ENCODE data around the gene PKD1. TPM values are rescaled to one million over a fixed set of nuclear protein-coding genes. Genes with fewer than 3 reads are reported as not detected.
"Not testable (repeated sequence)": the region's sequence is repeated elsewhere in the genome, so short reads cannot be mapped to it uniquely, and the experiment has no call there.

The PKD1 gene
- total RNA-seq, 2 donors from 2014 or later, result 205 to 349 TPM

- intact Hi-C loops (cut with DNase I); H3K36me3 ChIP-seq; H3K4me3 ChIP-seq; DNase-seq (ENCODE audit: low spot score); H3K27me3 ChIP-seq (replicated peaks; ENCODE audit: insufficient read depth); H3K9me3 ChIP-seq: not testable (repeated sequence)
- Histone ChIP-seq H3K4me1 (replicated peaks) (peaks cover 36% of the 10 kb centered on the region), H3K27ac (peak overlapping the region; percentile 84 to 92)
- 0% methylated on average over 3 of the region's 3 CpGs for WGBS
- TF ChIP-seq POLR2A (IDR thresholded peaks at IDR 0.05), result peak; percentile 33
- TF ChIP-seq POLR2AphosphoS5 (IDR thresholded peaks at IDR 0.05), result peak; percentile 27
Measured at GRCh38 chr16:2127630-2128280, 7.9 kb downstream of the PKD1 start.

GRCh38 chr16:2126928-2127556 lies 8.7 kb downstream of the PKD1 start:
- 50% methylated on average over 27 of the region's 31 CpGs for WGBS
- intact Hi-C loops (cut with DNase I); H3K27me3 ChIP-seq (replicated peaks; ENCODE audit: insufficient read depth); H3K36me3 ChIP-seq; H3K4me3 ChIP-seq; H3K9me3 ChIP-seq; DNase-seq (ENCODE audit: low spot score): not testable (repeated sequence)
- H3K4me1 ChIP-seq (replicated peaks), result peaks cover 40% of the 10 kb centered on the region
- peak overlapping the region; percentile 84 to 92 for H3K27ac ChIP-seq

GRCh38 chr16:2126161-2126743 lies 9.4 kb downstream of the PKD1 start:
- DNase-seq (ENCODE audit: low spot score); H3K4me3 ChIP-seq; H3K9me3 ChIP-seq; H3K27me3 ChIP-seq (replicated peaks; ENCODE audit: insufficient read depth); intact Hi-C loops (cut with DNase I); H3K36me3 ChIP-seq: not testable (repeated sequence)
- TF ChIP-seq POLR2AphosphoS5 (IDR thresholded peaks at IDR 0.05), result peak; percentile 17
- Histone ChIP-seq H3K27ac (peak overlapping the region; percentile 84 to 92), H3K4me1 (replicated peaks) (peaks cover 40% of the 10 kb centered on the region)
- 12% methylated on average over 20 of the region's 21 CpGs for WGBS

GRCh38 chr16:2125609-2126008 lies 10.1 kb downstream of the PKD1 start:
- peak overlapping the region; percentile 84 to 92 for H3K27ac ChIP-seq
- H3K9me3 ChIP-seq; H3K36me3 ChIP-seq; H3K4me3 ChIP-seq; DNase-seq (ENCODE audit: low spot score); H3K27me3 ChIP-seq (replicated peaks; ENCODE audit: insufficient read depth); intact Hi-C loops (cut with DNase I): not testable (repeated sequence)
- peaks cover 40% of the 10 kb centered on the region for H3K4me1 ChIP-seq (replicated peaks)
- WGBS, result 48% methylated on average over 6 of the region's 11 CpGs

GRCh38 chr16:2124694-2125444 lies 10.8 kb downstream of the PKD1 start:
- H3K27me3 ChIP-seq (replicated peaks; ENCODE audit: insufficient read depth); H3K9me3 ChIP-seq; H3K4me3 ChIP-seq; H3K36me3 ChIP-seq; intact Hi-C loops (cut with DNase I): not testable (repeated sequence)
- DNase-seq (ENCODE audit: low spot score), result peak; percentile 42
- H3K4me1 ChIP-seq (replicated peaks), result peaks cover 33% of the 10 kb centered on the region
- 7% methylated on average over 24 of the region's 37 CpGs for WGBS
- peak overlapping the region; percentile 84 to 92 for H3K27ac ChIP-seq
- peak; percentile 44 for TF ChIP-seq POLR2AphosphoS5 (IDR thresholded peaks at IDR 0.05)

GRCh38 chr16:2124377-2124693 lies 11.4 kb downstream of the PKD1 start:
- H3K9me3 ChIP-seq; intact Hi-C loops (cut with DNase I); H3K27me3 ChIP-seq (replicated peaks; ENCODE audit: insufficient read depth); DNase-seq (ENCODE audit: low spot score); H3K4me3 ChIP-seq; H3K36me3 ChIP-seq: not testable (repeated sequence)
- 24% methylated on average over 6 of the region's 11 CpGs for WGBS
- Histone ChIP-seq H3K4me1 (replicated peaks) (peaks cover 32% of the 10 kb centered on the region), H3K27ac (peak overlapping the region; percentile 84 to 92)

GRCh38 chr16:2123706-2124376 lies 11.9 kb downstream of the PKD1 start:
- H3K4me3 ChIP-seq; H3K36me3 ChIP-seq; intact Hi-C loops (cut with DNase I); DNase-seq (ENCODE audit: low spot score); H3K27me3 ChIP-seq (replicated peaks; ENCODE audit: insufficient read depth); H3K9me3 ChIP-seq: not testable (repeated sequence)
- Histone ChIP-seq H3K27ac (peak overlapping the region; percentile 84 to 92), H3K4me1 (replicated peaks) (peaks cover 32% of the 10 kb centered on the region)
- WGBS, result 34% methylated on average over 10 of the region's 27 CpGs

- peak overlapping the region; percentile 84 to 92 for H3K27ac ChIP-seq
- H3K4me1 ChIP-seq (replicated peaks), result peaks cover 32% of the 10 kb centered on the region
- H3K27me3 ChIP-seq (replicated peaks; ENCODE audit: insufficient read depth); H3K9me3 ChIP-seq; H3K36me3 ChIP-seq; intact Hi-C loops (cut with DNase I); DNase-seq (ENCODE audit: low spot score); H3K4me3 ChIP-seq: not testable (repeated sequence)
- WGBS, result 54% methylated on average over 13 of the region's 26 CpGs
Measured at GRCh38 chr16:2122934-2123683, 12.6 kb downstream of the PKD1 start.
